ENCODE measurements around the gene PSMD10.

DNA sequence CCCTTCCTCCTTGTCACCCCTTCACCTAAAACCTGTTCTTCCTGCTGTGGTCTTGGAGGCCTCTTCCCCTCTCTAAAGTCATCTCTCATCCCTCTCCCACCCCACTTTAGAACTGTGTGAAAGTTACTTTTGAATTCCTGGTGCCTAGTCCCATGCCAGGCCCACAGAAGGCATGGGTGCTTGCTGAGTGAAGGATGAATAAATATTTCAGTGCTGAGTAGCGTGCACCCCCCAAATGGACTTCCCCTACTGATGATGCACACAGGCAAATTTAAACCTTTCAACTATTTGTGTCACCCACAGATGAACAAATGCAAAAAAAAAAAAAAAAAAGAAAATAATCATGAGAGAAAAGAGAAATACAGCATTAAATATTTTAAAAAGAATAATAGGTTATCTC, 19.8 kb downstream of the PSMD10 start:
- TF ChIP-seq YY1 (IDR thresholded peaks at IDR 0.05) = no peak
- TF ChIP-seq, protein P1, sequence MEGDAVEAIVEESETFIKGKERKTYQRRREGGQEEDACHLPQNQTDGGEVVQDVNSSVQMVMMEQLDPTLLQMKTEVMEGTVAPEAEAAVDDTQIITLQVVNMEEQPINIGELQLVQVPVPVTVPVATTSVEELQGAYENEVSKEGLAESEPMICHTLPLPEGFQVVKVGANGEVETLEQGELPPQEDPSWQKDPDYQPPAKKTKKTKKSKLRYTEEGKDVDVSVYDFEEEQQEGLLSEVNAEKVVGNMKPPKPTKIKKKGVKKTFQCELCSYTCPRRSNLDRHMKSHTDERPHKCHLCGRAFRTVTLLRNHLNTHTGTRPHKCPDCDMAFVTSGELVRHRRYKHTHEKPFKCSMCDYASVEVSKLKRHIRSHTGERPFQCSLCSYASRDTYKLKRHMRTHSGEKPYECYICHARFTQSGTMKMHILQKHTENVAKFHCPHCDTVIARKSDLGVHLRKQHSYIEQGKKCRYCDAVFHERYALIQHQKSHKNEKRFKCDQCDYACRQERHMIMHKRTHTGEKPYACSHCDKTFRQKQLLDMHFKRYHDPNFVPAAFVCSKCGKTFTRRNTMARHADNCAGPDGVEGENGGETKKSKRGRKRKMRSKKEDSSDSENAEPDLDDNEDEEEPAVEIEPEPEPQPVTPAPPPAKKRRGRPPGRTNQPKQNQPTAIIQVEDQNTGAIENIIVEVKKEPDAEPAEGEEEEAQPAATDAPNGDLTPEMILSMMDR (IDR thresholded peaks at IDR 0.05; ENCODE audit: low read depth, low read length, missing input control) = no peak
- no peak for TF ChIP-seq HNF4A (conservative IDR thresholded peaks at IDR 0.05)
- TF ChIP-seq, protein P2, sequence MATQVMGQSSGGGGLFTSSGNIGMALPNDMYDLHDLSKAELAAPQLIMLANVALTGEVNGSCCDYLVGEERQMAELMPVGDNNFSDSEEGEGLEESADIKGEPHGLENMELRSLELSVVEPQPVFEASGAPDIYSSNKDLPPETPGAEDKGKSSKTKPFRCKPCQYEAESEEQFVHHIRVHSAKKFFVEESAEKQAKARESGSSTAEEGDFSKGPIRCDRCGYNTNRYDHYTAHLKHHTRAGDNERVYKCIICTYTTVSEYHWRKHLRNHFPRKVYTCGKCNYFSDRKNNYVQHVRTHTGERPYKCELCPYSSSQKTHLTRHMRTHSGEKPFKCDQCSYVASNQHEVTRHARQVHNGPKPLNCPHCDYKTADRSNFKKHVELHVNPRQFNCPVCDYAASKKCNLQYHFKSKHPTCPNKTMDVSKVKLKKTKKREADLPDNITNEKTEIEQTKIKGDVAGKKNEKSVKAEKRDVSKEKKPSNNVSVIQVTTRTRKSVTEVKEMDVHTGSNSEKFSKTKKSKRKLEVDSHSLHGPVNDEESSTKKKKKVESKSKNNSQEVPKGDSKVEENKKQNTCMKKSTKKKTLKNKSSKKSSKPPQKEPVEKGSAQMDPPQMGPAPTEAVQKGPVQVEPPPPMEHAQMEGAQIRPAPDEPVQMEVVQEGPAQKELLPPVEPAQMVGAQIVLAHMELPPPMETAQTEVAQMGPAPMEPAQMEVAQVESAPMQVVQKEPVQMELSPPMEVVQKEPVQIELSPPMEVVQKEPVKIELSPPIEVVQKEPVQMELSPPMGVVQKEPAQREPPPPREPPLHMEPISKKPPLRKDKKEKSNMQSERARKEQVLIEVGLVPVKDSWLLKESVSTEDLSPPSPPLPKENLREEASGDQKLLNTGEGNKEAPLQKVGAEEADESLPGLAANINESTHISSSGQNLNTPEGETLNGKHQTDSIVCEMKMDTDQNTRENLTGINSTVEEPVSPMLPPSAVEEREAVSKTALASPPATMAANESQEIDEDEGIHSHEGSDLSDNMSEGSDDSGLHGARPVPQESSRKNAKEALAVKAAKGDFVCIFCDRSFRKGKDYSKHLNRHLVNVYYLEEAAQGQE (IDR thresholded peaks at IDR 0.05) = no peak
- TF ChIP-seq, protein P3, sequence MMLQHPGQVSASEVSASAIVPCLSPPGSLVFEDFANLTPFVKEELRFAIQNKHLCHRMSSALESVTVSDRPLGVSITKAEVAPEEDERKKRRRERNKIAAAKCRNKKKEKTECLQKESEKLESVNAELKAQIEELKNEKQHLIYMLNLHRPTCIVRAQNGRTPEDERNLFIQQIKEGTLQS (IDR thresholded peaks at IDR 0.05) = no peak
- TF ChIP-seq, protein P4, sequence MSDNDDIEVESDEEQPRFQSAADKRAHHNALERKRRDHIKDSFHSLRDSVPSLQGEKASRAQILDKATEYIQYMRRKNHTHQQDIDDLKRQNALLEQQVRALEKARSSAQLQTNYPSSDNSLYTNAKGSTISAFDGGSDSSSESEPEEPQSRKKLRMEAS (IDR thresholded peaks at IDR 0.05) = no peak
- no peak for TF ChIP-seq TAF1 (conservative IDR thresholded peaks at IDR 0.05)
- no peak for TF ChIP-seq RAD21 (IDR thresholded peaks at IDR 0.05)
- TF ChIP-seq, protein P5, sequence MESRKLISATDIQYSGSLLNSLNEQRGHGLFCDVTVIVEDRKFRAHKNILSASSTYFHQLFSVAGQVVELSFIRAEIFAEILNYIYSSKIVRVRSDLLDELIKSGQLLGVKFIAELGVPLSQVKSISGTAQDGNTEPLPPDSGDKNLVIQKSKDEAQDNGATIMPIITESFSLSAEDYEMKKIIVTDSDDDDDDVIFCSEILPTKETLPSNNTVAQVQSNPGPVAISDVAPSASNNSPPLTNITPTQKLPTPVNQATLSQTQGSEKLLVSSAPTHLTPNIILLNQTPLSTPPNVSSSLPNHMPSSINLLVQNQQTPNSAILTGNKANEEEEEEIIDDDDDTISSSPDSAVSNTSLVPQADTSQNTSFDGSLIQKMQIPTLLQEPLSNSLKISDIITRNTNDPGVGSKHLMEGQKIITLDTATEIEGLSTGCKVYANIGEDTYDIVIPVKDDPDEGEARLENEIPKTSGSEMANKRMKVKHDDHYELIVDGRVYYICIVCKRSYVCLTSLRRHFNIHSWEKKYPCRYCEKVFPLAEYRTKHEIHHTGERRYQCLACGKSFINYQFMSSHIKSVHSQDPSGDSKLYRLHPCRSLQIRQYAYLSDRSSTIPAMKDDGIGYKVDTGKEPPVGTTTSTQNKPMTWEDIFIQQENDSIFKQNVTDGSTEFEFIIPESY (IDR thresholded peaks at IDR 0.05) = no peak
- no peak for TF ChIP-seq SP1 (IDR thresholded peaks at IDR 0.05)

Measured in liver (tissue), 3 donors.